Stimulated activated CD4-positive, alpha-beta T cell treated with anti-CD3 and anti-CD28 coated beads, Interleukin-1b, Interleukin-23, amount 100 ng/mL, for 48 hours (primary cell): ENCODE data around the gene NPC1L1.
"Not testable (repeated sequence)": the region's sequence is repeated elsewhere in the genome, so short reads cannot be mapped to it uniquely, and the experiment has no call there.

ENCODE experiments used
- DNase-seq: peaks from one replicate; pipeline ENCODE4 v3.0.0-alpha.2; 2020

NPC1L1 gene

GRCh38 chr7:44536090-44536489, 5.0 kb downstream of the NPC1L1 start:
- no peak for DNase-seq

- DNase-seq: no peak
Observed at GRCh38 chr7:44535348-44536064, 5.6 kb downstream of the NPC1L1 start.

- peak; percentile 57 for DNase-seq
Observed at GRCh38 chr7:44534501-44534900, 6.6 kb downstream of the NPC1L1 start.

- no peak for DNase-seq
Observed at GRCh38 chr7:44534087-44534486, 7.0 kb downstream of the NPC1L1 start.

GRCh38 chr7:44533301-44534055, 7.7 kb downstream of the NPC1L1 start:
- no peak for DNase-seq

GRCh38 chr7:44531421-44532380, 9.4 kb downstream of the NPC1L1 start:
- no peak for DNase-seq

- DNase-seq: no peak
Observed at GRCh38 chr7:44530990-44531389, 10.1 kb downstream of the NPC1L1 start.

- no peak for DNase-seq
Observed at GRCh38 chr7:44524811-44525388, 16.2 kb downstream of the NPC1L1 start.

GRCh38 chr7:44522315-44522714, 18.8 kb downstream of the NPC1L1 start:
- DNase-seq: no peak

GRCh38 chr7:44521347-44522095, 19.6 kb downstream of the NPC1L1 start:
- no peak for DNase-seq

GRCh38 chr7:44520574-44520973, 20.6 kb downstream of the NPC1L1 start:
- no peak for DNase-seq

GRCh38 chr7:44519546-44519945, 21.6 kb downstream of the NPC1L1 start:
- DNase-seq: no peak

- no peak for DNase-seq
Observed at GRCh38 chr7:44518761-44519160, 22.4 kb downstream of the NPC1L1 start.

- no peak for DNase-seq
Observed at GRCh38 chr7:44517175-44517574, 24.0 kb downstream of the NPC1L1 start.

- no peak for DNase-seq
Observed at GRCh38 chr7:44515590-44516268, 25.4 kb downstream of the NPC1L1 start.

- DNase-seq: no peak
Observed at GRCh38 chr7:44512736-44513135, 28.4 kb downstream of the NPC1L1 start.

GRCh38 chr7:44511863-44512468, 29.2 kb downstream of the NPC1L1 start:
- no peak for DNase-seq

- no peak for DNase-seq
Observed at GRCh38 chr7:44511236-44511635, 29.9 kb downstream of the NPC1L1 start.

- DNase-seq: peak; percentile 29
Observed at GRCh38 chr7:44508328-44509030, 32.7 kb downstream of the NPC1L1 start.

GRCh38 chr7:44506592-44507288, 34.4 kb downstream of the NPC1L1 start:
- not testable (repeated sequence) for DNase-seq
